PC-3 (cell line): Measurements from ENCODE around the gene CBL.

ENCODE experiments used
- EZH2 ChIP-seq: fragments of 300-600 bp; sonication (generic); IDR thresholded peaks from one replicate; pipeline ENCODE4 v1.6.1; 2017; ENCODE audit warnings: antibody characterized with exemption, mild to moderate bottlenecking, low read length; ENCODE audit not compliant: unreplicated experiment
- EZH2phosphoT487 ChIP-seq: fragments of 300-600 bp; sonication (generic); IDR thresholded peaks from 2 replicates; pipeline ENCODE4 v1.6.1; 2018; ENCODE audit warnings: mild to moderate bottlenecking, antibody characterized with exemption, low read length, borderline replicate concordance
- TF ChIP-seq, protein P1 (sequence below): fragments of 300-600 bp; sonication (generic); conservative IDR thresholded peaks from 2 replicates; pipeline ENCODE4 v1.5.1; 2017; ENCODE audit warnings: antibody characterized with exemption, low read depth, mild to moderate bottlenecking, low read length

DNA sequence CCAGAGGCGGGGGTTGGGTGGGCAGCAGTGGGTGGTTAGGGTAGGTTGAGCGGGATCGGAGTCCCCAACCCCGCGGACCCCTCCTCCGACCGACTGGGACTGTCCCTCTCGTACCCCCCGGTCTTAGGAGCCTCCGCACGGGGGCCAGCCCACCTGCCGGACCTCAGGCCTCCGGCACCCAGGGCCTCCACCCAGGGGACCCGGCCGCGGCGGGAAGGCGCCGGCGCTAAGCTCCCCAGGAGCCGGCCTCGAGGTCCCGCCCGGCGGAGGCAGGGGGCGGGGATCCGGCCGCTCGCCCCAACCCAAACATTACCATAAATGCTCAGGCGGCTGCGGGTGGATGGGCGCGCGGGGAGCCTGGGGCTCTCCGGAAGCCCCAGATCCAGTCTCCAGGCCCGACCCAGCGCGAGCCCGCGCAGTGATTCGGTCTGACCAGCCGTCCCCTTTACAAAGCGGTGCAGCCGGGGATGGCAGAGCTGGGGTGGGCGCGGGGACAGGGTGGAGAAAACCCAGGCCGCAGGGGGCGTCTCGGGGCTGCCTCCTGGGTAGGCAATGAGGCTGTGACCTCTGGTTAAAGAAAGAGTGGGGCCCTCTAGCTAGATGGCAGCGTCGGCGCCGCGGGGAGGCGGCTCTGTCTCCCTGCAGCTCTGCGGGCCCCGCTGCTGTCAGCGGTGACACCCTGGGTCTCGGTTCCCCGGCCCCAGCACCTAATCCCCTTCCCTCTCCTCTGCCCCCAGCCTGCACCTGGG, 114.8 kb downstream of the CBL start:
- TF ChIP-seq, protein P1, sequence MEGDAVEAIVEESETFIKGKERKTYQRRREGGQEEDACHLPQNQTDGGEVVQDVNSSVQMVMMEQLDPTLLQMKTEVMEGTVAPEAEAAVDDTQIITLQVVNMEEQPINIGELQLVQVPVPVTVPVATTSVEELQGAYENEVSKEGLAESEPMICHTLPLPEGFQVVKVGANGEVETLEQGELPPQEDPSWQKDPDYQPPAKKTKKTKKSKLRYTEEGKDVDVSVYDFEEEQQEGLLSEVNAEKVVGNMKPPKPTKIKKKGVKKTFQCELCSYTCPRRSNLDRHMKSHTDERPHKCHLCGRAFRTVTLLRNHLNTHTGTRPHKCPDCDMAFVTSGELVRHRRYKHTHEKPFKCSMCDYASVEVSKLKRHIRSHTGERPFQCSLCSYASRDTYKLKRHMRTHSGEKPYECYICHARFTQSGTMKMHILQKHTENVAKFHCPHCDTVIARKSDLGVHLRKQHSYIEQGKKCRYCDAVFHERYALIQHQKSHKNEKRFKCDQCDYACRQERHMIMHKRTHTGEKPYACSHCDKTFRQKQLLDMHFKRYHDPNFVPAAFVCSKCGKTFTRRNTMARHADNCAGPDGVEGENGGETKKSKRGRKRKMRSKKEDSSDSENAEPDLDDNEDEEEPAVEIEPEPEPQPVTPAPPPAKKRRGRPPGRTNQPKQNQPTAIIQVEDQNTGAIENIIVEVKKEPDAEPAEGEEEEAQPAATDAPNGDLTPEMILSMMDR = no peak
- no peak for TF ChIP-seq EZH2phosphoT487
- no peak for TF ChIP-seq EZH2
